Calu3 (cell line): ENCODE measurements around the gene CXXC5. TPM values are rescaled to one million over a fixed set of nuclear protein-coding genes. Genes with fewer than 3 reads are reported as not detected.

Source experiments
- BruUV-seq: library from RNA; stranded (reverse); fragments of 400-500 nt; replicated peaks from 2 replicates; lab custom pipeline; 2021; lab: Mats Ljungman, UMichigan
- CTCF ChIA-PET: fragments of 300-600 bp; sonication (Branson Sonifier 250); formaldehyde crosslinking; loops from one replicate; lab custom pipeline; 2022; ENCODE audit warnings: antibody characterized with exemption; lab: Charles Lee
- DNase-seq: peaks from one replicate; pipeline ENCODE4 v3.0.0; 2022
- H3K27ac Mint-ChIP-seq: one replicate; pipeline ENCODE4 v1.8.0; 2022; ENCODE audit warnings: mixed read lengths; ENCODE audit not compliant: unreplicated experiment
- H3K27me3 Mint-ChIP-seq: one replicate; pipeline ENCODE4 v1.8.0; 2022; ENCODE audit warnings: mixed read lengths; ENCODE audit not compliant: unreplicated experiment
- H3K36me3 Mint-ChIP-seq: one replicate; pipeline ENCODE4 v1.8.0; 2022; ENCODE audit warnings: mild to moderate bottlenecking, moderate library complexity, mixed read lengths; ENCODE audit not compliant: insufficient read depth, unreplicated experiment
- H3K4me1 Mint-ChIP-seq: one replicate; pipeline ENCODE4 v1.8.0; 2022; ENCODE audit warnings: mild to moderate bottlenecking, low read depth, mixed read lengths; ENCODE audit not compliant: unreplicated experiment
- H3K4me3 Mint-ChIP-seq: one replicate; pipeline ENCODE4 v1.8.0; 2022; ENCODE audit warnings: mild to moderate bottlenecking, low read depth, moderate library complexity, mixed read lengths; ENCODE audit not compliant: unreplicated experiment
- H3K9me3 Mint-ChIP-seq: one replicate; pipeline ENCODE4 v1.8.0; 2022; ENCODE audit warnings: low read depth, mixed read lengths; ENCODE audit not compliant: unreplicated experiment
- CTCF ChIP-seq: fragments of 200-600 bp; IDR thresholded peaks from one replicate; pipeline ENCODE4 v1.8.0; 2022; ENCODE audit warnings: antibody characterized with exemption; ENCODE audit not compliant: unreplicated experiment
- intact Hi-C: fragments of 100-400 bp; cut with micrococcal nuclease; formaldehyde crosslinking; loops from one replicate; pipeline ENCODE4 v1.10.0; 2022; ENCODE audit not compliant: unreplicated experiment
- total RNA-seq: library from RNA; stranded (reverse); gene quantifications from 2 replicates; pipeline ENCODE4 v1.2.3, GENCODE V29; 2022

Gene CXXC5
- total RNA-seq, 1 experiment from 2014 or later: 69.1 TPM

- no TSS peak for BruUV-seq
- no peak for TF ChIP-seq CTCF
- CTCF ChIA-PET: interaction anchor here (0.9 kb wide), 1 partner anchor 111 kb away, joined by 4 read pairs; no protein-coding TSS in a partner anchor
- intact Hi-C loops: loop anchor here (5.0 kb wide), 1 partner anchor 113 kb away; no protein-coding TSS in a partner anchor
- Mint-ChIP-seq H3K4me1 (peaks cover 85% of the 10 kb centered on the region), H3K4me3 (no peak overlapping the region), H3K27ac (no peak overlapping the region), H3K27me3 (no peaks in the 10 kb centered on the region), H3K36me3 (peaks cover 52% of the 10 kb centered on the region), H3K9me3 (no peaks in the 10 kb centered on the region)
- no peak for DNase-seq
Measured at GRCh38 chr5:139654464-139654863, 6.3 kb downstream of the CXXC5 start.

- no peak for TF ChIP-seq CTCF
- intact Hi-C loops: loop anchor here (5.0 kb wide), 1 partner anchor 112 kb away; no protein-coding TSS in a partner anchor
- peaks cover 51% of the 10 kb centered on the region for H3K36me3 Mint-ChIP-seq
- no peaks in the 10 kb centered on the region for H3K9me3 Mint-ChIP-seq
- CTCF ChIA-PET: interaction anchor here (0.9 kb wide), 1 partner anchor 111 kb away, joined by 4 read pairs; no protein-coding TSS in a partner anchor
- peaks cover 90% of the 10 kb centered on the region for H3K4me1 Mint-ChIP-seq
- H3K27me3 Mint-ChIP-seq: no peaks in the 10 kb centered on the region
- no peak for DNase-seq
- peak overlapping the region; percentile 41 for H3K27ac Mint-ChIP-seq
- no TSS peak for BruUV-seq
- no peak overlapping the region for H3K4me3 Mint-ChIP-seq
Measured at GRCh38 chr5:139654871-139655491, 6.8 kb downstream of the CXXC5 start.

GRCh38 chr5:139655727-139656271 is 7.7 kb downstream of the CXXC5 start:
- Mint-ChIP-seq H3K9me3 (no peaks in the 10 kb centered on the region), H3K4me1 (peaks cover 95% of the 10 kb centered on the region), H3K27ac (peak overlapping the region; percentile 41), H3K4me3 (peak overlapping the region; percentile 2), H3K27me3 (no peaks in the 10 kb centered on the region), H3K36me3 (peaks cover 47% of the 10 kb centered on the region)
- DNase-seq: peak; percentile 54
- CTCF ChIA-PET: interaction anchor here (0.7 to 1.1 kb wide), 3 partner anchors 34 to 540 kb away, joined by 3 to 4 read pairs (median 3); no protein-coding TSS in a partner anchor
- intact Hi-C loops: no loop called here
- BruUV-seq: no TSS peak
- no peak for TF ChIP-seq CTCF

- peaks cover 94% of the 10 kb centered on the region for H3K4me1 Mint-ChIP-seq
- peak overlapping the region; percentile 60 for H3K4me3 Mint-ChIP-seq
- no TSS peak for BruUV-seq
- no peaks in the 10 kb centered on the region for H3K9me3 Mint-ChIP-seq
- H3K36me3 Mint-ChIP-seq: peaks cover 45% of the 10 kb centered on the region
- no peak for DNase-seq
- peak overlapping the region; percentile 90 for H3K27ac Mint-ChIP-seq
- intact Hi-C loops: no loop called here
- CTCF ChIA-PET: interaction anchor here (0.5 to 2.8 kb wide), 5 partner anchors 10 to 65 kb away, joined by 3 to 18 read pairs (median 5); partner anchors contain the start of gene CXXC5
- no peak for TF ChIP-seq CTCF
- no peaks in the 10 kb centered on the region for H3K27me3 Mint-ChIP-seq
Measured at GRCh38 chr5:139657363-139658321, 9.5 kb downstream of the CXXC5 start.
